ENCODE results near the gene PCDHGA10. TPM values are rescaled to one million over a fixed set of nuclear protein-coding genes. Genes with fewer than 3 reads are reported as not detected.
"Not testable (repeated sequence)": the region's sequence is repeated elsewhere in the genome, so short reads cannot be mapped to it uniquely, and the experiment has no call there.

The PCDHGA10 gene
- total RNA-seq, 1 experiment from 2014 or later, result 3.6 TPM

- TF ChIP-seq EZH2 (IDR thresholded peaks at IDR 0.05; ENCODE audit: borderline replicate concordance, low read depth, low read length, poor library complexity, severe bottlenecking), result no peak
- Histone ChIP-seq H3K27me3 (replicated peaks; ENCODE audit: insufficient read depth, low read depth, low read length, poor library complexity) (no peaks in the 10 kb centered on the region), H3K36me3 (ENCODE audit: insufficient read depth, low read length, poor library complexity, severe bottlenecking) (no peaks in the 10 kb centered on the region), H3K4me1 (ENCODE audit: insufficient read depth, low read length, poor library complexity, severe bottlenecking) (no peaks in the 10 kb centered on the region), H3K27ac (ENCODE audit: low read depth, low read length, poor library complexity, severe bottlenecking) (no peak overlapping the region), H3K9me3 (ENCODE audit: low read depth, low read length, poor library complexity, severe bottlenecking) (peaks cover 53% of the 10 kb centered on the region), H3K4me3 (ENCODE audit: low read depth, low read length, poor library complexity, severe bottlenecking) (no peak overlapping the region)
- POLR2A ChIA-PET (ENCODE audit: low non-redundant PET), result no interaction called here
- BruUV-seq (replicated peaks), result no TSS peak
- CTCF ChIA-PET, result no interaction called here
- intact Hi-C loops (cut with micrococcal nuclease; ENCODE audit: unreplicated experiment), result no loop called here
- no peak for DNase-seq (ENCODE audit: low spot score)
Measured at GRCh38 chr5:141393267-141393666, 19.5 kb upstream of the PCDHGA10 start.

- H3K27me3 ChIP-seq (replicated peaks; ENCODE audit: insufficient read depth, low read depth, low read length, poor library complexity); BruUV-seq (replicated peaks); H3K4me1 ChIP-seq (ENCODE audit: insufficient read depth, low read length, poor library complexity, severe bottlenecking); H3K4me3 ChIP-seq (ENCODE audit: low read depth, low read length, poor library complexity, severe bottlenecking); POLR2A ChIA-PET (ENCODE audit: low non-redundant PET); DNase-seq (ENCODE audit: low spot score); H3K27ac ChIP-seq (ENCODE audit: low read depth, low read length, poor library complexity, severe bottlenecking); CTCF ChIA-PET: not testable (repeated sequence)
- Histone ChIP-seq H3K36me3 (ENCODE audit: insufficient read depth, low read length, poor library complexity, severe bottlenecking) (peaks cover 12% of the 10 kb centered on the region), H3K9me3 (ENCODE audit: low read depth, low read length, poor library complexity, severe bottlenecking) (peaks cover 53% of the 10 kb centered on the region)
- intact Hi-C loops (cut with micrococcal nuclease; ENCODE audit: unreplicated experiment), result loop anchor here (5.0 kb wide), 1 partner anchor 128 kb away; no protein-coding TSS in a partner anchor
Measured at GRCh38 chr5:141394401-141395187, 18.2 kb upstream of the PCDHGA10 start.

DNA sequence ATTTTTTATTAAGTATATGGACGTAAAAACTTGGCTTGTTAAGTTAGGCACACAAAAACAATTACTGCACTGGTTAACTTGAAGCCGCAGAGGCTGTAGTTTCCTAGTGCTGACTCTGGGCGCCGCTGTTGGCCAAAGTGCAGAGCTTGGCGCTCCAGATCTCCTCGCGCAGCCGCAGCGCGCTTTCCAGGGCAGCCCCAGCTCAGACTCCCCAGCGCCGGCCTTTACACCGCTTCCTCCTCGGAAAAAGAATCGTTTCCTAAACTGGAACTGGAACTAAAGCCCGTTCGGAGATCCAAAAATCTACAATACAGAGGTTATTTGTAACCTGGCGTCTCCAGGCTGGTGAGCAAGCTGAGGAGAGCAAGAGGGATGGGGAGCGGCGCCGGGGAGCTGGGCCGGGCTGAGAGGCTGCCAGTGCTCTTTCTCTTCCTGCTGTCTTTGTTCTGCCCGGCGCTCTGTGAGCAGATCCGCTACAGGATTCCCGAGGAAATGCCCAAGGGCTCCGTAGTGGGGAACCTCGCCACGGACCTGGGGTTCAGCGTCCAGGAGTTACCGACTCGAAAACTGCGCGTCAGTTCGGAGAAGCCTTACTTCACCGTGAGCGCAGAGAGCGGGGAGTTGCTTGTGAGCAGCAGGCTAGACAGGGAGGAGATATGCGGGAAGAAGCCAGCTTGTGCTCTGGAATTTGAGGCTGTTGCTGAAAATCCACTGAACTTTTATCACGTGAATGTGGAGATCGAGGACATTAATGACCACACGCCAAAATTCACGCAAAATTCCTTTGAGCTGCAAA, 14.8 kb upstream of the PCDHGA10 start, which contains the start of gene PCDHGB5:
Gene PCDHGB5, plus strand, starts transcription at position 192 of the 796 bp plus-strand sequence. Its CDS starts 181 bp downstream, at position 373.
- peak within 1 kb of the TSS; percentile 39 for H3K4me3 ChIP-seq (ENCODE audit: low read depth, low read length, poor library complexity, severe bottlenecking)
- peaks cover 53% of the 10 kb centered on the region for H3K9me3 ChIP-seq (ENCODE audit: low read depth, low read length, poor library complexity, severe bottlenecking)
- H3K27ac ChIP-seq (ENCODE audit: low read depth, low read length, poor library complexity, severe bottlenecking), result peak within 1 kb of the TSS; percentile 37
- peak; percentile 66 for DNase-seq (ENCODE audit: low spot score)
- BruUV-seq (replicated peaks); H3K4me1 ChIP-seq (ENCODE audit: insufficient read depth, low read length, poor library complexity, severe bottlenecking); POLR2A ChIA-PET (ENCODE audit: low non-redundant PET); H3K27me3 ChIP-seq (replicated peaks; ENCODE audit: insufficient read depth, low read depth, low read length, poor library complexity): not testable (repeated sequence)
- CTCF ChIA-PET, result interaction anchor here (1.2 to 1.5 kb wide), 3 partner anchors 160 to 174 kb away, joined by 3 to 7 read pairs (median 5); partner anchors contain the start of gene PCDHB14
- peak; percentile 62 for TF ChIP-seq CTCF (conservative IDR thresholded peaks at IDR 0.05; ENCODE audit: low read depth, low read length)
- intact Hi-C loops (cut with micrococcal nuclease; ENCODE audit: unreplicated experiment), result loop anchor here (5.0 kb wide), 1 partner anchor 124 kb away; no protein-coding TSS in a partner anchor
- peaks cover 27% of the 10 kb centered on the region for H3K36me3 ChIP-seq (ENCODE audit: insufficient read depth, low read length, poor library complexity, severe bottlenecking)

DNA sequence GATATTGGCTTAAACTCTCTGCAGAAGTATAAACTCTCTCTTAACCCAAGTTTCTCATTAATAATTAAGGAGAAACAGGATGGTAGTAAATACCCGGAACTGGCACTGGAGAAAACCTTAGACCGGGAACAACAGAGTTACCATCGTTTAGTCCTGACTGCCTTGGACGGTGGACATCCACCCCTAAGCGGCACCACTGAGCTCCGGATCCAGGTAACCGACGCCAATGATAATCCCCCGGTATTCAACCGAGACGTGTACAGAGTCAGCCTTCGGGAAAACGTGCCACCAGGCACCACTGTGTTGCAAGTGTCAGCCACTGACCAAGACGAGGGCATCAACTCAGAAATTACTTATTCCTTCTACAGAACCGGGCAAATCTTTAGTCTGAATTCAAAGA, 14.2 kb upstream of the PCDHGA10 start:
- Histone ChIP-seq H3K36me3 (ENCODE audit: insufficient read depth, low read length, poor library complexity, severe bottlenecking) (peaks cover 31% of the 10 kb centered on the region), H3K9me3 (ENCODE audit: low read depth, low read length, poor library complexity, severe bottlenecking) (peaks cover 54% of the 10 kb centered on the region), H3K27ac (ENCODE audit: low read depth, low read length, poor library complexity, severe bottlenecking) (no peak overlapping the region), H3K4me3 (ENCODE audit: low read depth, low read length, poor library complexity, severe bottlenecking) (no peak overlapping the region), H3K4me1 (ENCODE audit: insufficient read depth, low read length, poor library complexity, severe bottlenecking) (no peaks in the 10 kb centered on the region), H3K27me3 (replicated peaks; ENCODE audit: insufficient read depth, low read depth, low read length, poor library complexity) (no peaks in the 10 kb centered on the region)
- no peak for DNase-seq (ENCODE audit: low spot score)
- ChIA-PET POLR2A (ENCODE audit: low non-redundant PET) (no interaction called here), CTCF (interaction anchor here (1.5 kb wide), 2 partner anchors 159 to 175 kb away, joined by 5 to 7 read pairs; partner anchors contain the start of gene PCDHB14)
- TSS peak; percentile 53 for BruUV-seq (replicated peaks)
- intact Hi-C loops (cut with micrococcal nuclease; ENCODE audit: unreplicated experiment), result loop anchor here (5.0 kb wide), 1 partner anchor 124 kb away; no protein-coding TSS in a partner anchor
- TF ChIP-seq EZH2 (IDR thresholded peaks at IDR 0.05; ENCODE audit: borderline replicate concordance, low read depth, low read length, poor library complexity, severe bottlenecking), result no peak
- no peak for TF ChIP-seq CTCF (conservative IDR thresholded peaks at IDR 0.05; ENCODE audit: low read depth, low read length)
